Measurements from ENCODE around the gene PTTG2. TPM values are rescaled to one million over a fixed set of nuclear protein-coding genes. Genes with fewer than 3 reads are reported as not detected.
"Not testable (repeated sequence)": the region's sequence is repeated elsewhere in the genome, so short reads cannot be mapped to it uniquely, and the experiment has no call there.

PTTG2 gene
- total and polyA plus RNA-seq, 9 donors: 0.13 to 2.3 (median 0.56) TPM; not detected in 1

DNA sequence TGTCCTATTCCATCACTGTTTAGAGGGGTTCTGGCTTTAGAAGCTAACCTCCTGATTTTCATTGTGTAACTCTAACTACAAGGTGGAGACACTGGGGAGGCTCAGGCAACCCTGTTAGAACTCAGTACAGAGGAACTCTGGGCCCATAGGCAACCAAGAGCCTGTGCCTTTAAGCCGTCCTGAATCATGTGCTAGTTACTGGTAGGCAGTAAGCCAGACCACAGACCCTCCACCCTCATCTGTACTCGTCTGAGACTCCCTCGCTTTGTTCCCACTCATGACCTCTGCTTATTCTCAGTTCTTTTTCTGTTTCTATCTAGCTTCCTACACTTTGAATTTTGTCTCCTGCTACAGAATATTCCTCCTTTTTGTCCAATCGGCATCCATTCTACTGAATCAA is 37.9 kb upstream of the PTTG2 start:
- WGBS, 3 donors: 23 to 36% (median 31%) methylated on average over 4 of the region's 4 CpGs
- H3K27ac ChIP-seq: no peak overlapping the region
- H3K4me3 ChIP-seq: no peak overlapping the region
- intact Hi-C loops (cut with DNase I): no loop called here
- DNase-seq: no peak
- no peaks in the 10 kb centered on the region for H3K27me3 ChIP-seq
- H3K9me3 ChIP-seq: no peaks in the 10 kb centered on the region
- TF ChIP-seq POLR2A (IDR thresholded peaks at IDR 0.05) (no peak), EP300 (IDR thresholded peaks at IDR 0.05) (no peak)
- TF ChIP-seq, protein P1, sequence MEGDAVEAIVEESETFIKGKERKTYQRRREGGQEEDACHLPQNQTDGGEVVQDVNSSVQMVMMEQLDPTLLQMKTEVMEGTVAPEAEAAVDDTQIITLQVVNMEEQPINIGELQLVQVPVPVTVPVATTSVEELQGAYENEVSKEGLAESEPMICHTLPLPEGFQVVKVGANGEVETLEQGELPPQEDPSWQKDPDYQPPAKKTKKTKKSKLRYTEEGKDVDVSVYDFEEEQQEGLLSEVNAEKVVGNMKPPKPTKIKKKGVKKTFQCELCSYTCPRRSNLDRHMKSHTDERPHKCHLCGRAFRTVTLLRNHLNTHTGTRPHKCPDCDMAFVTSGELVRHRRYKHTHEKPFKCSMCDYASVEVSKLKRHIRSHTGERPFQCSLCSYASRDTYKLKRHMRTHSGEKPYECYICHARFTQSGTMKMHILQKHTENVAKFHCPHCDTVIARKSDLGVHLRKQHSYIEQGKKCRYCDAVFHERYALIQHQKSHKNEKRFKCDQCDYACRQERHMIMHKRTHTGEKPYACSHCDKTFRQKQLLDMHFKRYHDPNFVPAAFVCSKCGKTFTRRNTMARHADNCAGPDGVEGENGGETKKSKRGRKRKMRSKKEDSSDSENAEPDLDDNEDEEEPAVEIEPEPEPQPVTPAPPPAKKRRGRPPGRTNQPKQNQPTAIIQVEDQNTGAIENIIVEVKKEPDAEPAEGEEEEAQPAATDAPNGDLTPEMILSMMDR (IDR thresholded peaks at IDR 0.05): no peak
- no peaks in the 10 kb centered on the region for H3K4me1 ChIP-seq (ENCODE audit: insufficient read depth)
- no peaks in the 10 kb centered on the region for H3K36me3 ChIP-seq

DNA sequence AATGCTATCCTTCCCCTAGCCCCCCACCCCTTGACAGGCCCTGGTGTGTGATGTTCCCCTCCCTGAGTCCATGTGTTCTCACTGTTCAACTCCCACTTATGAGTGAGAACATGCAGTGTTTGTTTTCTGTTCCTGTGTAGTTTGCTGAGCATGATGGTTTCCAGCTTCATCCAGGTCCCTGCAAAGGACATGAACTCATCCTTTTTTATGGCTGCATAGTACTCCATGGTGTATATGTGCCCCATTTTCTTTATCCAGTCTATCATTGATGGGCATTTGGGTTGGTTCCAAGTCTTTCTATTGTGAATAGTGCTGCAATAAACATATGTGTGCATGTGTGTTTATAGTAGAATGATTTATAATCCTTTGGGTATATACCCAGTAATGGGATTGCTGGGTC is 37.1 kb upstream of the PTTG2 start:
- H3K4me3 ChIP-seq; H3K4me1 ChIP-seq (ENCODE audit: insufficient read depth); intact Hi-C loops (cut with DNase I); H3K27me3 ChIP-seq; H3K27ac ChIP-seq; H3K36me3 ChIP-seq; H3K9me3 ChIP-seq; DNase-seq: not testable (repeated sequence)

DNA sequence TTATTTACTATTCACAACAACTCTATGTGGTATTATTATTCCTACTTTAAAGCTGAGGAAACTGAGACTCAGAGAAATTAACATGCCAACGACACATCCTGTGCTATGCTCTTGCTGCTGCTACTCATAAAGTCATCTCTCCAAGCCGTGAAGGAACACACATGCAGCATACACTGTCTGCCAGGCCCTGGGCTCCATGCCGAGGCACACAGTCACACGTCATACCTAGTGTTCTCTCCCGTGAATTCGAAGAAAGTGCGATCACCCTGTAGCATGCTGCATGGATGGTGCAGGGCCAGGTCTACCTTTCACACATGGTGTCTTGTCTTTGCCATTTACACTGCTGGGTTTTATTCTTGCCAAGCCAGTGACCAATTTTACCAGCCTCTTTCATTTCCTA is 35.3 kb upstream of the PTTG2 start:
- Histone ChIP-seq H3K4me3 (no peak overlapping the region), H3K36me3 (no peaks in the 10 kb centered on the region), H3K9me3 (no peaks in the 10 kb centered on the region), H3K4me1 (ENCODE audit: insufficient read depth) (no peaks in the 10 kb centered on the region), H3K27ac (no peak overlapping the region), H3K27me3 (no peaks in the 10 kb centered on the region)
- intact Hi-C loops (cut with DNase I): no loop called here
- DNase-seq: no peak
- WGBS, 3 donors: 79 to 89% (median 81%) methylated on average over 7 of the region's 7 CpGs
- TF ChIP-seq POLR2A (IDR thresholded peaks at IDR 0.05) (no peak), EP300 (IDR thresholded peaks at IDR 0.05) (no peak)
- TF ChIP-seq, protein P1 (IDR thresholded peaks at IDR 0.05): no peak

DNA sequence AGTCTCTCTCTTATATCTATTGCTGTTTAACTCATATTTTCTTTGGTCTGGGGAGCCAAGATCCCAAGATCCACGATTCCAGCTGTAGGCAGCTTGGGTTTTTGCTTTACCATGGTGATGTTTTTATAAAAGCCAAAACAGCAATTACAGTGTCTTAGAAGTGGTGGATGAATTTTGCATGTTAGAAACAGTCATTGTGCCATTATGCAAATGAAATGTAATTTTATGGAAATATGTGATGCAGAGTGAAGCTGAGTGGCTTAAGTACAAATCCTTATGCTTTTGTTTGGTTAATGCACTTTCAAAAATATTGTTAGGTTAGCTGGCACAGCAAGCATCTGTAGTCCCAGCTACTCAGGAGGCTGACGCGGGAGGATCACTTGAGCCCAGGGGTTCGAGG is 32.8 kb upstream of the PTTG2 start:
- intact Hi-C loops (cut with DNase I): no loop called here
- DNase-seq: no peak
- Histone ChIP-seq H3K27ac (no peak overlapping the region), H3K27me3 (no peaks in the 10 kb centered on the region), H3K4me1 (ENCODE audit: insufficient read depth) (no peaks in the 10 kb centered on the region), H3K9me3 (no peaks in the 10 kb centered on the region), H3K4me3 (no peak overlapping the region), H3K36me3 (no peaks in the 10 kb centered on the region)
- 63 to 82% (median 69%) methylated on average over 4 of the region's 4 CpGs for WGBS, 3 donors
- TF ChIP-seq POLR2A (IDR thresholded peaks at IDR 0.05): no peak

DNA sequence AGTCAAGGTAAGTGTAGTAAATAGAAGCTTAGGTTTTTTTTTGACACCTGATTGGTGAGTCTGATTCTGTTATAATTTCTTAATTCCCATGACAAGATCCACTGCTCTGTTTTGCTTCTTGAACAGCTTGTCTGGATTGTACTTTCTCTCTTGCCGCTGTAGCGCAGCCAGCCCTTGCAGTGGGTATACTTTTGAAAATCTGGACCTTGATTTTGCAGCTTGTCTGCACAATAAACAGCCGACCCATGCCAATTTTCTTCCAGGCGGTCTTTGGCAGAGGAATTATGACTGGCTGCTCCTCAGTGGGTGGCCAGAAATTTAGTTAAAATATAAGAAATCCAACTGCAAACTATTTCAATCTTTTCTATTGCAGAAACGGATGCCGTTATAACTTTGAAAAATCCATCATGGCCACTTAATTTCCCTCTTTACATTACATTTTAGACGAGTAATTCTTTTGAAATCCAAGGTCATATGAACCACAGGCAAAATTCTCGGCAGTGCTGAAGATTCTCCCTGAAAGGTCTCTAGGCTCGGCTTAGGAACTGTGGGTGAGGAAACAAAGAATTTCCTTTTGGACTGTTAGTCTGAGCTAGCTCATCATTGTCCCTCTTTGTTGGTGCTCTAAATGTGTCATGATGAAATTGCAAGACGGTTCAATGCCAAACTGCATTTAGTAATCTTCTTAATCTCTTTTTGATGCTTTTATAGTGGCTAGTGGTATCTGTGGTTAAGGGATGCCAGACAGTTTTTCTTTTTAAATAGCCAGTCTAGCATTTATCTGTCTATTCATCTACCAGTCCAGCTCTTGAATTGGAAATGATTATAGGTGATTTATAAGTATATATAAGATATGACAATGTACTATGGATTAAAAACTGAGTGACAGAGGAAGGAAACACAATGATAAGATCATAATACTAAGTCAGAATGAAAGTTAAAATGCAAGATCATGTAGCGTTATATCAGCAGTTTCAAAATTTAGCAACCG is 31.5 kb upstream of the PTTG2 start:
- no peak overlapping the region for H3K4me3 ChIP-seq
- H3K4me1 ChIP-seq (ENCODE audit: insufficient read depth): no peaks in the 10 kb centered on the region
- TF ChIP-seq EP300 (IDR thresholded peaks at IDR 0.05): no peak
- intact Hi-C loops (cut with DNase I): no loop called here
- no peak overlapping the region for H3K27ac ChIP-seq
- no peaks in the 10 kb centered on the region for H3K27me3 ChIP-seq
- no peak for DNase-seq
- H3K9me3 ChIP-seq: no peaks in the 10 kb centered on the region
- 25 to 35% (median 26%) methylated on average over 12 of the region's 12 CpGs for WGBS, 3 donors
- H3K36me3 ChIP-seq: no peaks in the 10 kb centered on the region

DNA sequence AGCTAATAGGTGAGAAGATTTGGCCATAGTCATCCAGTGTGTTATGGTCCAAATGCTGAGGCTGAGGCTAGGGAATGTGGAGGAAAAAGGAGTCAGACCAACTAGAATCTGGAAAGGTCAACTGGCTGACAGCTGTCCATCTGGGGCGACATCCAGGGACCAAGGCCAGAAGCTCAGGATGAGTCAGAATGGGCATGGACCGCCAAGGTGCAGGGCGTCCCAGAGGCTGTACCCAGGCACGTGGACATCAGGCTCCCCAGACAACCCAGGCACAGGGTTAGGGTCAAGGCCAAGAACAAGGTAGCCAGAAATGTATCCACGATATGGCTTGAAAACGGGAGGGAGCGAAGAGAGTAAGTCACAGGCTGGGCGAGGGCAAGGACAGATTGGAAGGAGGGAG is 26.1 kb upstream of the PTTG2 start:
- intact Hi-C loops (cut with DNase I): no loop called here
- Histone ChIP-seq H3K27ac (no peak overlapping the region), H3K4me1 (ENCODE audit: insufficient read depth) (no peaks in the 10 kb centered on the region), H3K4me3 (no peak overlapping the region), H3K9me3 (no peaks in the 10 kb centered on the region), H3K36me3 (no peaks in the 10 kb centered on the region), H3K27me3 (no peaks in the 10 kb centered on the region)
- WGBS, 3 donors: 89 to 93% (median 89%) methylated on average over 8 of the region's 8 CpGs
- no peak for DNase-seq
- TF ChIP-seq POLR2A (IDR thresholded peaks at IDR 0.05) (no peak), EP300 (IDR thresholded peaks at IDR 0.05) (no peak)
- TF ChIP-seq, protein P1 (IDR thresholded peaks at IDR 0.05): no peak
